ENCODE results near the gene KRTAP4-7.
"Not testable (repeated sequence)": the region's sequence is repeated elsewhere in the genome, so short reads cannot be mapped to it uniquely, and the experiment has no call there.

The KRTAP4-7 gene

GRCh38 chr17:41060052-41060604 lies 23.8 kb upstream of the KRTAP4-7 start, which contains the start of gene KRTAP2-3:
TSS of gene KRTAP2-3 (minus strand) at chr17:41060114. CDS start at chr17:41060050, 64 bp downstream.
- no peaks in the 10 kb centered on the region for H3K36me3 ChIP-seq
- TF ChIP-seq CTCF (IDR thresholded peaks at IDR 0.05): no peak
- no peaks in the 10 kb centered on the region for H3K4me1 ChIP-seq (ENCODE audit: control insufficient read depth in 1 of 2, insufficient read depth in 1 of 2, low read depth in 1 of 2, low read length in 1 of 2)
- no peak within 1 kb of the TSS for H3K27ac ChIP-seq
- peaks cover 95% of the 10 kb centered on the region for H3K27me3 ChIP-seq
- no peak within 1 kb of the TSS for H3K4me3 ChIP-seq (ENCODE audit: low read depth in 1 of 2, low read length in 1 of 2)
- H3K9me3 ChIP-seq: no peaks in the 10 kb centered on the region

GRCh38 chr17:41061964-41062363 lies 22.0 kb upstream of the KRTAP4-7 start:
- Histone ChIP-seq H3K9me3 (no peaks in the 10 kb centered on the region), H3K36me3 (no peaks in the 10 kb centered on the region), H3K27me3 (peaks cover 80% of the 10 kb centered on the region), H3K4me1 (ENCODE audit: control insufficient read depth in 1 of 2, insufficient read depth in 1 of 2, low read depth in 1 of 2, low read length in 1 of 2) (no peaks in the 10 kb centered on the region), H3K4me3 (ENCODE audit: low read depth in 1 of 2, low read length in 1 of 2) (no peak overlapping the region), H3K27ac (no peak overlapping the region)
- no peak for TF ChIP-seq CTCF (IDR thresholded peaks at IDR 0.05)

GRCh38 chr17:41063449-41063848 lies 20.5 kb upstream of the KRTAP4-7 start:
- Histone ChIP-seq H3K27me3 (peaks cover 67% of the 10 kb centered on the region), H3K4me1 (ENCODE audit: control insufficient read depth in 1 of 2, insufficient read depth in 1 of 2, low read depth in 1 of 2, low read length in 1 of 2) (peaks cover 0 to 1% of the 10 kb centered on the region in 2 experiments)
- TF ChIP-seq CTCF (IDR thresholded peaks at IDR 0.05): no peak

GRCh38 chr17:41064301-41064700 lies 19.6 kb upstream of the KRTAP4-7 start:
- Histone ChIP-seq H3K4me1 (ENCODE audit: control insufficient read depth in 1 of 2, insufficient read depth in 1 of 2, low read depth in 1 of 2, low read length in 1 of 2) (peaks cover 5 to 10% of the 10 kb centered on the region in 2 experiments), H3K4me3 (ENCODE audit: low read depth in 1 of 2, low read length in 1 of 2) (no peak overlapping the region), H3K27ac (no peak overlapping the region), H3K36me3 (no peaks in the 10 kb centered on the region), H3K9me3 (no peaks in the 10 kb centered on the region), H3K27me3 (peaks cover 58% of the 10 kb centered on the region)
- TF ChIP-seq CTCF (IDR thresholded peaks at IDR 0.05): no peak

More at GRCh38 chr17:41063449-41063848, 20.5 kb upstream of the KRTAP4-7 start:
- no peak overlapping the region for H3K27ac ChIP-seq
- no peaks in the 10 kb centered on the region for H3K9me3 ChIP-seq
- no peak overlapping the region for H3K4me3 ChIP-seq (ENCODE audit: low read depth in 1 of 2, low read length in 1 of 2)
- no peaks in the 10 kb centered on the region for H3K36me3 ChIP-seq

GRCh38 chr17:41065016-41065689 lies 18.8 kb upstream of the KRTAP4-7 start:
- H3K4me1 ChIP-seq (ENCODE audit: control insufficient read depth in 1 of 2, insufficient read depth in 1 of 2, low read depth in 1 of 2, low read length in 1 of 2): peaks cover 7 to 17% of the 10 kb centered on the region in 2 experiments
- not testable (repeated sequence) for H3K4me3 ChIP-seq (ENCODE audit: low read depth in 1 of 2, low read length in 1 of 2); H3K36me3 ChIP-seq; H3K27ac ChIP-seq; H3K9me3 ChIP-seq
- H3K27me3 ChIP-seq: peaks cover 51% of the 10 kb centered on the region
